T-helper 2 cell treated with Interferon-gamma antibody and Interleukin-4, amounts not matched to agents 5 μg/mL and 100 μg/mL, for 36 hours (primary cell): ENCODE data around the gene OR1K1.
"Not testable (repeated sequence)": the region's sequence is repeated elsewhere in the genome, so short reads cannot be mapped to it uniquely, and the experiment has no call there.

Experiments used
- DNase-seq: peaks from one replicate; pipeline ENCODE4 v3.0.0; 2021; ENCODE audit warnings: low spot score
- H3K27ac Mint-ChIP-seq: one replicate; pipeline ENCODE4 v1.8.0; 2021; ENCODE audit warnings: mild to moderate bottlenecking, mixed read lengths
- H3K27me3 Mint-ChIP-seq: one replicate; pipeline ENCODE4 v1.8.0; 2021; ENCODE audit warnings: low read depth, mixed read lengths
- H3K36me3 Mint-ChIP-seq: one replicate; pipeline ENCODE4 v1.8.0; 2021; ENCODE audit warnings: low read depth, mixed read lengths
- H3K4me1 Mint-ChIP-seq: one replicate; pipeline ENCODE4 v1.8.0; 2021; ENCODE audit warnings: low read depth, mixed read lengths
- H3K4me3 Mint-ChIP-seq: one replicate; pipeline ENCODE4 v1.8.0; 2022; ENCODE audit warnings: mild to moderate bottlenecking, moderate library complexity, mixed read lengths
- H3K9me3 Mint-ChIP-seq: one replicate; pipeline ENCODE4 v1.8.0; 2021; ENCODE audit warnings: mixed read lengths

Gene OR1K1

GRCh38 chr9:122821278-122821943, 21.5 kb downstream of the OR1K1 start:
- H3K27me3 Mint-ChIP-seq, result no peaks in the 10 kb centered on the region
- no peak for DNase-seq
- peaks cover 29% of the 10 kb centered on the region for H3K4me1 Mint-ChIP-seq
- H3K27ac Mint-ChIP-seq, result peak overlapping the region; percentile 39
- H3K9me3 Mint-ChIP-seq, result no peaks in the 10 kb centered on the region
- H3K4me3 Mint-ChIP-seq, result no peak overlapping the region
- peaks cover 44% of the 10 kb centered on the region for H3K36me3 Mint-ChIP-seq

GRCh38 chr9:122822056-122822455, 22.1 kb downstream of the OR1K1 start:
- no peaks in the 10 kb centered on the region for H3K9me3 Mint-ChIP-seq
- no peak overlapping the region for H3K4me3 Mint-ChIP-seq
- peaks cover 31% of the 10 kb centered on the region for H3K4me1 Mint-ChIP-seq
- H3K27ac Mint-ChIP-seq, result no peak overlapping the region
- H3K36me3 Mint-ChIP-seq, result peaks cover 41% of the 10 kb centered on the region
- H3K27me3 Mint-ChIP-seq, result no peaks in the 10 kb centered on the region
- DNase-seq, result no peak

- Mint-ChIP-seq H3K27ac (no peak overlapping the region), H3K36me3 (peaks cover 42% of the 10 kb centered on the region), H3K27me3 (no peaks in the 10 kb centered on the region), H3K9me3 (no peaks in the 10 kb centered on the region), H3K4me3 (no peak overlapping the region), H3K4me1 (peaks cover 36% of the 10 kb centered on the region)
- DNase-seq, result no peak
Observed at GRCh38 chr9:122822938-122823337, 23.0 kb downstream of the OR1K1 start.

DNA sequence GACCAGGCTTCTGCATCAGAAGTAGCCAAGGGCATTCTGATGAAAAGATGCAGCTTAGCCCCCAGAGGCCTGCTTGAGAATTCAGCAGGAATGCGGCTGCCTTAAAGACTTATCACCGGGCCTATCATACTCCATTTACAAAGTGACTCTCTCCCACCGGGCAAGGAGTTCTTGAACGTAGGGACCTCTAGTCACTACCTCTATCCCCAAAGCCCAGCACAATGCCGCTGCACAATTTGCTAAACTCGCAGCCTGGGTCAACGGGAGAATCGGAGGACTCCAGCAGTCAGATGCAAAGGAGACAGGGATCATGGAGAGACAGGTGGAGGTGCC, 27.8 kb downstream of the OR1K1 start:
- Mint-ChIP-seq H3K9me3 (no peaks in the 10 kb centered on the region), H3K36me3 (peaks cover 18% of the 10 kb centered on the region), H3K4me1 (peaks cover 29% of the 10 kb centered on the region), H3K27ac (peak overlapping the region; percentile 94), H3K4me3 (peak overlapping the region; percentile 100), H3K27me3 (no peaks in the 10 kb centered on the region)
- DNase-seq, result no peak

GRCh38 chr9:122828965-122829284, 29.0 kb downstream of the OR1K1 start:
- Mint-ChIP-seq H3K36me3 (peaks cover 13% of the 10 kb centered on the region), H3K4me1 (peaks cover 27% of the 10 kb centered on the region), H3K27ac (peak overlapping the region; percentile 94), H3K4me3 (peak overlapping the region; percentile 100)
- H3K27me3 Mint-ChIP-seq, DNase-seq, H3K9me3 Mint-ChIP-seq: not testable (repeated sequence)

DNA sequence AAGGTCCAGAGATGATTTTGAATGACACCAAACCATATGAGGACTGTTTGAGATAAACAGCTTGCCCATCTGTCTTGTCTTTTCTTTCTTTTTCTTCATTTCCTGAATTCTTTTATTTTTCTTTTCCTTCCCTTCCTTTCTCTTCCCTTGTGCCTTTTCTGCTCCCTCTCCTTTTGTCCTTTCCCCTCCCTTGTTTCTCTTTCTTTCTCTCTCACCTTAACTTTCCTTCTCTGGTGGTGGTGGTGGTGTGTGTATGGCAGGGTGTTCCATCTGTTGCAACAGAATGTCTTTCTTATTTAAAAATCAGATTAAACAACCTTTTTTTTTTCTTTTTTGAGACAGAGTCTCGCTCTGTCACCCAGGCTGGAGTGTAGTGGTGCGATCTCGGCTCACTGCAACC, 32.3 kb downstream of the OR1K1 start:
- Mint-ChIP-seq H3K27me3 (no peaks in the 10 kb centered on the region), H3K4me1 (peaks cover 17% of the 10 kb centered on the region), H3K27ac (no peak overlapping the region), H3K9me3 (no peaks in the 10 kb centered on the region), H3K4me3 (no peak overlapping the region), H3K36me3 (peaks cover 2% of the 10 kb centered on the region)
- DNase-seq, result no peak

DNA sequence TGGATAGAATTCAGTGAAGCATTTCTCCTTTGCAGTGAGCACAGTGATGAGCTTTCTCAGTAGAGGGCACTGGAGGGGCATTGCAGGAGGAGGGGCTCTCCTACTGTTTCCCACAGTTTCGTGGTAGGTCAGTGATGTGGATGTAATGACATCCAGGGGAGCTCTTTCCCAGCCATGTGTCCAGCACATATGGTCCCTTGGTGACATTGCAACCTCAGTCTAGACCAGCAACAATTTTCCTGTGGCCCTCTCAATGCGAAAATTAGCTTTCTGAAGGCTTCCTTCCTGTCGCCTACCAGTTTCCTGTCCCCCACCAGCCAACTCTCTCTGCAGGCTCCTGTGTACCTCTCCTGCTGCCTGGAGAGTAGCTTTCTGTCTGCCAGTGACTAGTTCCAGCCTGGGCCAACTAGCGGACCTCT, 35.4 kb downstream of the OR1K1 start:
- no peak for DNase-seq
- no peaks in the 10 kb centered on the region for H3K27me3 Mint-ChIP-seq
- H3K4me3 Mint-ChIP-seq, result peak overlapping the region; percentile 57
- H3K27ac Mint-ChIP-seq, result peak overlapping the region; percentile 80
- no peaks in the 10 kb centered on the region for H3K36me3 Mint-ChIP-seq
- H3K4me1 Mint-ChIP-seq, result peaks cover 13% of the 10 kb centered on the region
- H3K9me3 Mint-ChIP-seq, result no peaks in the 10 kb centered on the region

DNA sequence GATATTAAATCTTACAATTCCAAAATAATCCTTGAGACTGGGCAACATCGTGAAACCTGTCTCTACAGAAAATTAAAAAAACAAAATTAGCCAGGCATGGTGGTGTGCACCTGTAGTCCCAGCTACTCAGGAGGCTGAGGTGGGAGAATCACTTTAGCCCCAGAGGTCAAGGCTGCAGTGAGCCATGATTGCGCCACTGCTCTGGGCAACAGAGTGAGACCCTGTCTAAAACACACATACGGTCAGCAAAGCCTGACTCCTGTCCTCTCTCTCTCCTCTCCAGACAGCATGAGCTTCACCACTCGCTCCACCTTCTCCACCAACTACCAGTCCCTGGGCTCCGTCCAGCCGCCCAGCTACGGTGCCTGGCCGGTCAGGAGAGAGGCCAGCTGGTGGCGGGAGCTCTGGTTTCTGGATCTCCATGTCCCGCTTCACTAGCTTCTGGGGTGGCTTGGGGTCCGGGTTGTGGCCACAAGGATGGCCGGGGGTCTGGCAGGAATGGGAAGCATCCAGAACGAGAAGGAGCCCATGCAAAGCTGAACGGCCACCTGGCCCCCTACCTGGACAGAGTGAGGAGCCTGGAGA, 37.4 kb downstream of the OR1K1 start:
- no peaks in the 10 kb centered on the region for H3K27me3 Mint-ChIP-seq
- no peak for DNase-seq
- no peak overlapping the region for H3K4me3 Mint-ChIP-seq
- no peaks in the 10 kb centered on the region for H3K36me3 Mint-ChIP-seq
- no peak overlapping the region for H3K27ac Mint-ChIP-seq
- no peaks in the 10 kb centered on the region for H3K9me3 Mint-ChIP-seq
- H3K4me1 Mint-ChIP-seq, result peaks cover 11% of the 10 kb centered on the region

DNA sequence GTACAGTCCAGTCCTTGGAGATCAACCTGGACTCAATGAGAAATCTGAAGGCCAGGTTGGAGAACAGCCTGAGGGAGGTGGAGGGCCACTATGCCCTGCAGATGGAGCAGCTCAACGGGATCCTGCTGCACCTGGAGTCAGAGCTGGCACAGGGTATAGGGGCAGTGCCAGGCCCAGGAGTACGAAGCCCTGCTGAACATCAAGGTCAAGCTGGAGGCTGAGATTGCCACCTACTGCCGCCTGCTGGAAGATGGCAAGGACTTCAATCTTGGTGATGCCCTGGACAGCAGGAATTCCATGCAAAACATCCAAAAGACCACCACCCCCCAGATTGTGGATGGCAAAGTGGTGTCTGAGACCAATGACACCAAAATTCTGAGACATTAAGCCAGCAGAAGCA, 38.5 kb downstream of the OR1K1 start:
- not testable (repeated sequence) for DNase-seq, H3K27ac Mint-ChIP-seq, H3K27me3 Mint-ChIP-seq, H3K9me3 Mint-ChIP-seq, H3K4me3 Mint-ChIP-seq, H3K36me3 Mint-ChIP-seq
- H3K4me1 Mint-ChIP-seq, result peaks cover 11% of the 10 kb centered on the region

- Mint-ChIP-seq H3K36me3 (peaks cover 22% of the 10 kb centered on the region), H3K9me3 (no peaks in the 10 kb centered on the region), H3K27me3 (no peaks in the 10 kb centered on the region), H3K4me3 (no peak overlapping the region), H3K4me1 (peaks cover 17% of the 10 kb centered on the region), H3K27ac (no peak overlapping the region)
- DNase-seq, result no peak
Observed at GRCh38 chr9:122841501-122841900, 41.6 kb downstream of the OR1K1 start.

DNA sequence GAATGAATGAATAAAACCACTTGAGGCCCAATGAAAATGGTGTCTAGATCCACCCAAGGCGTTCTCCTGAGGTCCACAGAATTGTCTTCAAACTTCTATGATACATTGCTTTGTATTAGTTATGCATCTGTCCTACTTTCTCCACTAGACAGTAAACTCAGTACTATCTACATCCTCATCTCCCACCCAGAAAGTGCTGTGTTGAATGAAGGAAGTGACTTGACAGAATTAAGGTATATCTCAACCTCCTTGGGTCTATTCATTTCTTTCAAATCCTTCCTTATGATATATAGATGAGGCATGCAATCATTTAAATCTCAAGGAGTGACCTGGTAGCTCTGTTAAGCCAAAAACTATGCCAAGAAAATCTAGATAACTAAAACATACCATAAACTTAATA, 44.2 kb downstream of the OR1K1 start:
- H3K4me3 Mint-ChIP-seq, result no peak overlapping the region
- H3K4me1 Mint-ChIP-seq, result peaks cover 36% of the 10 kb centered on the region
- DNase-seq, result no peak
- no peaks in the 10 kb centered on the region for H3K27me3 Mint-ChIP-seq
- H3K27ac Mint-ChIP-seq, result no peak overlapping the region
- H3K36me3 Mint-ChIP-seq, result peaks cover 35% of the 10 kb centered on the region
- no peaks in the 10 kb centered on the region for H3K9me3 Mint-ChIP-seq

GRCh38 chr9:122845116-122845515, 45.2 kb downstream of the OR1K1 start:
- Mint-ChIP-seq H3K36me3 (peaks cover 38% of the 10 kb centered on the region), H3K27ac (no peak overlapping the region), H3K4me3 (no peak overlapping the region), H3K4me1 (peaks cover 39% of the 10 kb centered on the region), H3K27me3 (no peaks in the 10 kb centered on the region), H3K9me3 (no peaks in the 10 kb centered on the region)
- no peak for DNase-seq

- H3K9me3 Mint-ChIP-seq, result no peaks in the 10 kb centered on the region
- peak overlapping the region; percentile 85 for H3K27ac Mint-ChIP-seq
- no peaks in the 10 kb centered on the region for H3K27me3 Mint-ChIP-seq
- H3K4me1 Mint-ChIP-seq, result peaks cover 41% of the 10 kb centered on the region
- H3K36me3 Mint-ChIP-seq, result peaks cover 50% of the 10 kb centered on the region
- peak overlapping the region; percentile 59 for H3K4me3 Mint-ChIP-seq
- DNase-seq, result no peak
Observed at GRCh38 chr9:122846371-122846940, 46.5 kb downstream of the OR1K1 start.

DNA sequence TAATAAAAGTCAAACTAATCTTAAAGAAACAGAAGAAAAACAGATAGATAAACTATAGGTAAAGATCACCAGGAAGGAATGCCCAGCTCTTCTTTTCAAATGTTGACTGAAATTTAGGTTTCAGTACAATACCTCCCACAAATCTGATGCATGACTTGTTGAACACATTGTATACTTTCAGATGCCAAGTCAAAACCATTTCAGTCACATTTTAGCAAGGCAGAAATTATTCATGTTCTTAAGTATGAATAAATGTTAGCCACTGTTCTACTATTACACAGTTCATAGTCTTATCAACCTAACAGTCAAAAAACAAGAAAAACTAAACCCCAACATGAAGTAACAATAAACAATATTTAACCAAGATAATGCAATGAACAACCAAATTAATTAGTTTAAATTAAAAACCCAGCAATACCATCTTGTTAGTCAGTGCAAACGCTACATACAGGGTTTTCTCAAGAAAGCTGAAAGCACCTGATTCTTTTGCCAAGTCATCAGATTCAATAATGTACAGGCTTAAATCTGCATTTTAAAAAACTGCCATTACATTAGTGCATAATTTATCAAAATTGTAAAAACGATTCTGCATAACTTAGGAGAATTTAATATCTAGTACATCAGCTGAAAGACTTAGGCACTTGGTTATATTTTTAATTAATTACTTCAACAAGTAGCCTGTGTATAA, 48.5 kb downstream of the OR1K1 start:
- Mint-ChIP-seq H3K36me3 (peaks cover 48% of the 10 kb centered on the region), H3K27me3 (no peaks in the 10 kb centered on the region), H3K4me1 (peaks cover 41% of the 10 kb centered on the region), H3K27ac (no peak overlapping the region), H3K9me3 (no peaks in the 10 kb centered on the region), H3K4me3 (no peak overlapping the region)
- no peak for DNase-seq
